ENCODE data around the gene NELFA.

NELFA gene

DNA sequence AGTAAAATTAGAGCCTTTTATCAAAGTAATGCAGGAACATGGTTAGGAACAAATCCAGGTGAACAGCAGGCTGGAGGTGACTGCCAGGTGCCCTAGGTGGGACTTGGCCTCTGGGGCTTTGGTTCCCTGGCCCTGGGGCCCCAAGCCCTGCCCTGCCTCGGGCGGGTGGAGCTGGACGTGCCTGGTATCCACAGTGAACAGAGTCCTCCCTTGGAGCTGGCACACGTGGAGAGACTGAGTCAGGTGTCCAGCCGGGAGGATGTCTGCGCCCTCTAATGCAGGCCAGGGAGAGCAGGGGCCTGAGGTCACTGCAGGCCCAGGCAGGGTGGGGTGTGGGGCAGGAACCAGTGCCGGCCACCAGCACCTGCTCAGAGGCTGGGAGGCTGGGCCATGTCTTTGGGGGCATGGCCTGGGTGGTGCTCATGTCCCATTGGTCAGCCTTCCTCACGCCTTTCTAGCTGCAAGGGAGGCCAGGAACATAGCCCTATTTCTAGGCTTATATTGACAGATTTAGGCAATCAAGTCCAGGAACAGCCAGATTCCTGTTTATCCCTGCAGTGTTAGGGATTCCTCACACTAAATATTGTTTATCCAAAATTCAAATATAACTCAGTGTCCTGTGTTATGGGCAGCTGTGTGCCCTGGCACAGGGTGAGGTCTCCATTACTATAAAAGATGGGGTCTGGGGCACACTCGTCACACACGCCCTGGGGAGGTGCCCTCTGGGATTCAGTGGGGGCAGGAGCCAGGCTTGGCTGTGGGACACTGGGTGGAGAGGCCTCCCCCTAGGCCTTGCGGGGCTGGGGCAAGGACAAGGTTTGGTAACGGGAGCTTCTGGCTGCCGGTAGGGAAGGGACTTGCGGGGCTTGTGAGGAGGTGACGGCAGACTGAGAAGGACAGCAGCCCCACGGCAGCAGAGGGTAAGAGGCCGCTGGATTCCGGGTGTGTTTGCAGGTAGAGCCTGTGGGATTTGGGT lies 36.1 kb upstream of the NELFA start:
- no peak for TF ChIP-seq CTCF (conservative IDR thresholded peaks at IDR 0.05; ENCODE audit: low read depth)
- CTCF ChIA-PET, result interaction anchor here (0.7 kb wide), 1 partner anchor 13 kb away, joined by 4 read pairs; no protein-coding TSS in a partner anchor
- DNase-seq (ENCODE audit: low spot score), result no peak
- H3K27ac ChIP-seq, result no peak overlapping the region
- POLR2A ChIA-PET (ENCODE audit: low non-redundant PET), result no interaction called here

DNA sequence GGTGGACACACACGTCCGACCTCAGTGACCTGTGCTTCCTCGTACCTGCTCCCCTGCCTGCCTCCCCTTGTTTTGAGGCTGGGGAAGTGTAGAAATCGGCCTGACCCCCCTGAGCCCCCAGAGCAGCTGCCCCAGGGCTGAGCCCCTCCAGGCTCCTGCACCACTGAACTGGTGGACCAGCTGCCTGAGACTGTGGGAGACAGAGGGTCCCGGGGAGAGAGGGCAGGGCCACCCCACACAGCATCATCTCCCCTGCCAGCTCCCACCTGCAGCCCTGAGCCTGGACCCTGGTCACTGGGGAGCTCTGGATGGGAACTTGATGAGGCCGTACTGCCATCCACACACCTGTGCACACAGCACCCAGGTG lies 35.3 kb upstream of the NELFA start:
- H3K27ac ChIP-seq, result no peak overlapping the region
- DNase-seq (ENCODE audit: low spot score), result no peak
- ChIA-PET CTCF (no interaction called here), POLR2A (ENCODE audit: low non-redundant PET) (no interaction called here)
- TF ChIP-seq CTCF (conservative IDR thresholded peaks at IDR 0.05; ENCODE audit: low read depth), result no peak

DNA sequence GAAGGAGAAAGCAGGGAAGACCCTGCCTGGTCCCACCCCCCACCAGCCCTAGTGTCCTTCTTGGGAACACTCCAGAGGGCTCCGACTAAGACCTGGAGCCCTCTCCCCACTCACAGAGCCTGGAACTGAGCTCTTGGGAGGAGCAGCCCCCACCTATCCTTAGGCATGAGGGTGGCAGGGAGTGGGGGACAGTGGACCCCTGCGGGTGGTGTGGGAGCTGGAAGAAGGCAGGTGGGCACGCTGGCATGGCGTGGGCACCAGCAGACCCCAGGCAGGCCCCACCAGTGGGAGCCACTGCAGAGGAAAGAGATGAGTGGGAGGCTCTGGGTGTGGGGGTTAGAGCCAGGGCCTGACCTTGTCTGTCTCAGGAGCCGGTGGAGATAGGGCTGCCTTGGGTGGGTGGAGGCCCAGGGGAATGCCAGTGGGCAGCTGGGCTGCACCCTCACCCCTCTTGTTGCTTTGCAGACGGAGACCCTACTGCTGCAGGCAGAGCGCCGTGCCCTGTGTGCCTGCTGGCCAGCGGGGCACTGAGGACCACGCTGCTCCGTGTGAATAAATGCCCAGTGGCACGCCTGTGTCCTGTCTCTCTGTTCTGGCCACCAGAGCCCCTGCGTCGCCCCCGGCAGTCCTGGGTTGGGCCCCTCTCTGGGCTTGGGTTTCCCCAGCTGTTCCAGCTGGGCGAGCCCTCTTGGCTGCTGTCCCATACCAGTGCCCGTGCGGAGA lies 34.8 kb upstream of the NELFA start:
- CTCF ChIA-PET, result interaction anchor here (0.7 kb wide), 1 partner anchor 133 kb away, joined by 3 read pairs; no protein-coding TSS in a partner anchor
- no peak overlapping the region for H3K27ac ChIP-seq
- POLR2A ChIA-PET (ENCODE audit: low non-redundant PET), result no interaction called here
- DNase-seq (ENCODE audit: low spot score), result no peak
- no peak for TF ChIP-seq CTCF (conservative IDR thresholded peaks at IDR 0.05; ENCODE audit: low read depth)

DNA sequence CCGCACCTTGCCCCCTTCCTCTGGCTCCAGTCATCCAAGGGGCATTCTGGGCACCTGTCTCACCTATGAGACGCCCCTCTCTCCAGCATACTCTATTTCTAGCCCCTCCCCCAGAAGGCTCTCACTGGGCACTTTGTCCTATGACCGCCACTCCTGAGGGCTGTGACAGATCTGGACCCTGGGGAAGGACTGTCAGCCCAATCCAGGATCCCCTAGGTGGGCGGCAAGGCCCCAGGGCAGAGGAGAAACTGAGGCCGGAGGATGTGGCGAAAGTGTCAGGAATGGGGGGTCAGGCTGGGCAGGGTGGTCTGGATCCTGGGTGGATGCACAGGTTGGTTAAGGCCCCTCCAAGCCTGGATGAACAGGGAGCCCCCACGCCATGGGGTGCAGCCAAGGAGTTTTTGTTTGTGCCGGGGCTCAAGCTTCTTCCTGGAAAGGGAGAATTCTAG lies 34.2 kb upstream of the NELFA start:
- H3K27ac ChIP-seq, result no peak overlapping the region
- no peak for TF ChIP-seq CTCF (conservative IDR thresholded peaks at IDR 0.05; ENCODE audit: low read depth)
- ChIA-PET POLR2A (ENCODE audit: low non-redundant PET) (no interaction called here), CTCF (interaction anchor here (0.7 kb wide), 1 partner anchor 133 kb away, joined by 3 read pairs; no protein-coding TSS in a partner anchor)
- no peak for DNase-seq (ENCODE audit: low spot score)

DNA sequence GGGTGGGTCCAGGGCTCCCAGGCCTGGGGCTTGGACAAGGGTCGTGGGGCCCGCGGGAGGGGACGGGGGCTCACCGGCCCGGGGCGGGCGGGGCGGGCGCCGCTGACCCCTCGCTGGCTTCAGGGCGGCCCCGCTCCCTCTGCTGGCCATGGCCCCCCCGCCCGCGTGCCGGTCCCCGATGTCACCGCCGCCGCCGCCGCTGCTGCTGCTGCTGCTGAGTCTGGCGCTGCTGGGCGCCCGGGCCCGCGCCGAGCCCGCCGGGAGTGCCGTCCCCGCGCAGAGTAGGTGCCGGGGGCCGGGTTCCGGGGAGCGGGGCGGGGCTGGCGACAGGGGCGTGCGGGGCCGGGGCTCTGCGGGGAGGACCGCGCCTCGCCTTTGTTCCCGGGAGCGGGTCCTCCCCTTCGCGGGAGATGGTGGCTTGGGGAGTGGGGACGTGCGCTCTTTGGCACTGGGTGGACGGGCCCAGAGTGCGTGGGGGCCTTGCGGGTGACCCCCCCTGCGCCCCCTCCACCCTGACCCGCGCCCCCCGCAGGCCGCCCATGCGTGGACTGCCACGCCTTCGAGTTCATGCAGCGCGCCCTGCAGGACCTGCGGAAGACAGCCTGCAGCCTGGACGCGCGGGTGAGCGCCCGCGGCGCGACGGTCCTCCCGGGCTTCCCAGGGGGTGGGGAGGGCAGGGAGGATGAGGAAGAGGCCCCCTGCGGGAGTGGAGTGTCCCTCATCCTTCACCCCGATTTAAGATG lies 33.6 kb upstream of the NELFA start:
- TF ChIP-seq CTCF (conservative IDR thresholded peaks at IDR 0.05; ENCODE audit: low read depth), result no peak
- ChIA-PET CTCF (no interaction called here), POLR2A (ENCODE audit: low non-redundant PET) (no interaction called here)
- H3K27ac ChIP-seq, result peak overlapping the region; percentile 26; the same call in 1 of the 2 replicates
- DNase-seq (ENCODE audit: low spot score), result no peak

All from RWPE1 (cell line).